T-helper 2 cell treated with Interferon-gamma antibody and Interleukin-4, amounts not matched to agents 5 μg/mL and 100 μg/mL, for 36 hours (primary cell): ENCODE data around the gene HEBP2.

Experiments
- DNase-seq: peaks from one replicate; pipeline ENCODE4 v3.0.0; 2021; ENCODE audit warnings: low spot score
- H3K27ac Mint-ChIP-seq: one replicate; pipeline ENCODE4 v1.8.0; 2021; ENCODE audit warnings: mild to moderate bottlenecking, mixed read lengths
- H3K27me3 Mint-ChIP-seq: one replicate; pipeline ENCODE4 v1.8.0; 2021; ENCODE audit warnings: low read depth, mixed read lengths
- H3K36me3 Mint-ChIP-seq: one replicate; pipeline ENCODE4 v1.8.0; 2021; ENCODE audit warnings: low read depth, mixed read lengths
- H3K4me1 Mint-ChIP-seq: one replicate; pipeline ENCODE4 v1.8.0; 2021; ENCODE audit warnings: low read depth, mixed read lengths
- H3K4me3 Mint-ChIP-seq: one replicate; pipeline ENCODE4 v1.8.0; 2022; ENCODE audit warnings: mild to moderate bottlenecking, moderate library complexity, mixed read lengths
- H3K9me3 Mint-ChIP-seq: one replicate; pipeline ENCODE4 v1.8.0; 2021; ENCODE audit warnings: mixed read lengths

The HEBP2 gene

GRCh38 chr6:138405816-138406413 is 1.9 kb downstream of the HEBP2 start:
- Mint-ChIP-seq H3K4me1 (peaks cover 28% of the 10 kb centered on the region), H3K27ac (no peak overlapping the region), H3K9me3 (no peaks in the 10 kb centered on the region), H3K36me3 (peaks cover 30% of the 10 kb centered on the region), H3K4me3 (peak overlapping the region; percentile 81), H3K27me3 (peaks cover 18% of the 10 kb centered on the region)
- no peak for DNase-seq

DNA sequence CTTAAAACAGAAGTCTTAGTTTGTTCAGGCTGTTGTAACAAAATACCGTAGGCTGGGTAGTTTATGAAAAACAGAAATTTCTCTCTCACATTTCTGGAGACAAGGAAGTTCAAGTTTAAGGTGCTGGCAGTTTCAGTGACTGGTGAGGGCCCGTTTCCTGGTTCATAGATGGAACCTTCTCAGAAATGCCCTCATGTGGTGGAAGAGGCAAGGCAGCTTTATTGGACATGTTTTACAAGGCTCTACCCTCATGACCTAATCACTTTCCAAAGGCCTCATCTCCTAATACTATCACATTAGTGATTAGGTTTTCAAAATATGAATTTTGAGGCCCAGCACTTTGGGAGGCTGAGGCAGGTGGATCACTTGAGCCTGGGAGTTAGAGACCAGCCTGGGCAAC is 2.4 kb downstream of the HEBP2 start:
- Mint-ChIP-seq H3K4me1 (peaks cover 34% of the 10 kb centered on the region), H3K27ac (no peak overlapping the region), H3K9me3 (no peaks in the 10 kb centered on the region), H3K4me3 (no peak overlapping the region), H3K36me3 (peaks cover 34% of the 10 kb centered on the region), H3K27me3 (peaks cover 14% of the 10 kb centered on the region)
- DNase-seq: no peak

DNA sequence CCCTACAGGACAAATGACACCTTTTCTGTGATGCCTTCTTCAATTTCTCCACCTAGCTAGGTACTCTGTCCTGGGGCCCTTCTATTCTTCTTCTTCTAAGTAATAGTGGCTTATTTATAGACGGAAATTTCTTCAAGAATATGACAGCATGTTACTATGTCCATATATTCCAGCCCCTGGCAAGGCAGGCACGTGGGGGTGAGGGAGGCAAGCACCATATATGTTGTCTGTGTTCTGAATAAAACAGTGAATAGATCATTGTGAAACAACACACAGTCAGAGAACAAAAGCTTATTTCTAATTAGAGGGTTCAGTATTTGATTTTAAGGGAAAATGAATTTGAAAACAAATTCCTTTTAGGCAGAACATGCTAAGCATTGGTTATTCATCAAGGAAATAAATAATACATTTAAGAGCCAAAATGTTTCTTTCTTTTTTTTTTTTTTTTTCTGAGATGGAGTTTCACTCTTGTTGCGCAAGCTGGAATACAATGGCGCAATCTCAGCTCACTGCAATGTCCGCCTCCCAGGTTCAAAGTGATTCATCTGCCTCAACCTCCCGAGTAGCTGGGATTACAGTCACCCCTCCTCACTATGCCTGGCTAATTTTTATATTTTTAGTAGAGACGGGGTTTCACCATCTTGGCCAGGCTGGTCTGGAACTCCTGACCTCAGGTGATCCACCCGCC is 6.2 kb downstream of the HEBP2 start:
- H3K36me3 Mint-ChIP-seq: peaks cover 52% of the 10 kb centered on the region
- H3K27ac Mint-ChIP-seq: no peak overlapping the region
- DNase-seq: no peak
- H3K27me3 Mint-ChIP-seq: no peaks in the 10 kb centered on the region
- H3K4me1 Mint-ChIP-seq: peaks cover 27% of the 10 kb centered on the region
- H3K4me3 Mint-ChIP-seq: no peak overlapping the region
- no peaks in the 10 kb centered on the region for H3K9me3 Mint-ChIP-seq

- H3K36me3 Mint-ChIP-seq: peaks cover 48% of the 10 kb centered on the region
- H3K4me3 Mint-ChIP-seq: peak overlapping the region; percentile 13
These were observed 7.2 kb downstream of the HEBP2 start for GRCh38 chr6:138410972-138411880.

DNA sequence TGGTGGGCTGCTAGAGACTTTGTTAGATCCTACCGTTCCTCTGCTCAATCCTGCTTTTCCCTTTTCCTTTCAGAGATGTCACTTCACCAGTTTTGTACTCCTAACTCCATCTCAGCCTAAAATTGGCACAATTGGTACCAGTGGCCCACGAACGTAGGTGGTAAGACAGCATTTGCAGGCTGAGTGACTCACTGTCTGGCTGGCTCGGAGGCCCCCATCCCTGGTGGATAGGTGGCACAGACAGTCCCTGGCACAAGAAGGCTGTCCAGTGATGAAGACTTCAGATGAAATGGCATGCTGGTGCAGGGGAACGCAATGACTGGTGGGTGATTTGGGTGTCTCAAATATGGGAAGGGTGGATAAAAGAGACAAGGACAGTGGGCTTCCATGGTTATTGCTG is 11.1 kb downstream of the HEBP2 start:
- H3K27me3 Mint-ChIP-seq: no peaks in the 10 kb centered on the region
- peaks cover 12% of the 10 kb centered on the region for H3K4me1 Mint-ChIP-seq
- no peaks in the 10 kb centered on the region for H3K9me3 Mint-ChIP-seq
- H3K4me3 Mint-ChIP-seq: no peak overlapping the region
- H3K36me3 Mint-ChIP-seq: peaks cover 41% of the 10 kb centered on the region
- no peak overlapping the region for H3K27ac Mint-ChIP-seq
- no peak for DNase-seq

More at GRCh38 chr6:138410972-138411880, 7.2 kb downstream of the HEBP2 start:
- H3K9me3 Mint-ChIP-seq: no peaks in the 10 kb centered on the region
- DNase-seq: peak; percentile 20
- peak overlapping the region; percentile 79 for H3K27ac Mint-ChIP-seq
- peaks cover 19% of the 10 kb centered on the region for H3K4me1 Mint-ChIP-seq
- H3K27me3 Mint-ChIP-seq: no peaks in the 10 kb centered on the region

- Mint-ChIP-seq H3K4me3 (no peak overlapping the region), H3K27me3 (no peaks in the 10 kb centered on the region), H3K9me3 (no peaks in the 10 kb centered on the region), H3K36me3 (peaks cover 39% of the 10 kb centered on the region), H3K27ac (no peak overlapping the region), H3K4me1 (peaks cover 4% of the 10 kb centered on the region)
- no peak for DNase-seq
These were observed 12.2 kb downstream of the HEBP2 start for GRCh38 chr6:138416206-138416605.

GRCh38 chr6:138417493-138418117 is 13.6 kb downstream of the HEBP2 start:
- Mint-ChIP-seq H3K27me3 (no peaks in the 10 kb centered on the region), H3K4me1 (peaks cover 1% of the 10 kb centered on the region), H3K4me3 (no peak overlapping the region), H3K9me3 (no peaks in the 10 kb centered on the region), H3K27ac (no peak overlapping the region), H3K36me3 (peaks cover 34% of the 10 kb centered on the region)
- DNase-seq: no peak

DNA sequence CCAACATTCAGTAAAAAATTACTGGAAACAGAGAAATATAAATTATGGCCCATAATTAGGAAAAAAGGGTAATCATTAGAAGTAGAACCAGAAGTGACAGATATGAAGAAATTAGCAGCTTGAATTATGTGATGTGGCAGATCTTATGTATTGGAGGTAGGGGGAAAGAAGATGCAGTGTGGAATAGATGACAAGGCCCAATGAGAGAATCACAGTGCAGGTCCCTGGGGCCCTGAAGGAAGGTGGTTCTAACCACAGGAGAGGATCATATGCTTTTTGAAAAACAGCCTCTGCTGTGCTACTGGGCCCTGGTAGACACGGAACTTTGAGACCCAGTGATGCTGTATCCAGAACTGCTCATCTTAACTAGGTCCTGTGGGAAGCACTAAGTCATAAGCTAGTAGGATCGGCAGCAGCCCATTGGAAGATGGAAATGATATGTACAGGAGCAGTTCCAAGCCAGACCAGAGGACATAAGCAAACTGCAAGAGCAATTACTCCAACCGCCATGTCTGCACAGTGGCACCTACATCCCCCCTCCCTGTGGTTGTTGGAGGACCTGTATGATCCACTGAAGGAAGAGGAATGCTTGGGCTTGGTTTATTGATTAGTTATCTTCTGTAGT is 14.2 kb downstream of the HEBP2 start:
- H3K4me3 Mint-ChIP-seq: no peak overlapping the region
- H3K9me3 Mint-ChIP-seq: no peaks in the 10 kb centered on the region
- H3K4me1 Mint-ChIP-seq: peaks cover 2% of the 10 kb centered on the region
- H3K36me3 Mint-ChIP-seq: peaks cover 29% of the 10 kb centered on the region
- no peaks in the 10 kb centered on the region for H3K27me3 Mint-ChIP-seq
- no peak overlapping the region for H3K27ac Mint-ChIP-seq
- no peak for DNase-seq

GRCh38 chr6:138419766-138420165 is 15.7 kb downstream of the HEBP2 start:
- Mint-ChIP-seq H3K27ac (no peak overlapping the region), H3K27me3 (no peaks in the 10 kb centered on the region), H3K4me3 (no peak overlapping the region), H3K36me3 (peaks cover 18% of the 10 kb centered on the region), H3K4me1 (peaks cover 4% of the 10 kb centered on the region), H3K9me3 (no peaks in the 10 kb centered on the region)
- no peak for DNase-seq

DNA sequence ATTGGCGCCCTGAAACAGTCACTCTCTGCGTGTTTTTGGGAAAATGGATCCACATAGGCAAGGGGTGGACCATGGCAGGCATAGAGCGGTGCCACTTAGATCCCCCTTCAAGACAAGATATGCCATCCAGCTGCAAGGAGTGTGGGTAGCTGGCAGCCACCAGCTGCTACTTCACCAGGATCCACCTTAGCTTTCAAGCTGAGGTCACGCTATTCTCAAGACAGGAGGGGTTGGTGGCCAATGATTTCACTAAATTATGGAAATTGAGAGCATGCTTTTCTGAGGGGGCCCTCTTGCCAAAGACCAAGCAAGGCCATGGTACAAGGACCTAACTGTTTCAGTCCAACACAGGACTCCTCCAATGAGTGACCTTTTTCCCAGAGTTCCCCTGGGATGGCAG is 16.3 kb downstream of the HEBP2 start:
- Mint-ChIP-seq H3K9me3 (no peaks in the 10 kb centered on the region), H3K4me1 (peaks cover 4% of the 10 kb centered on the region), H3K27me3 (no peaks in the 10 kb centered on the region), H3K27ac (no peak overlapping the region), H3K4me3 (no peak overlapping the region), H3K36me3 (peaks cover 18% of the 10 kb centered on the region)
- DNase-seq: no peak

- H3K36me3 Mint-ChIP-seq: peaks cover 18% of the 10 kb centered on the region
- H3K9me3 Mint-ChIP-seq: no peaks in the 10 kb centered on the region
- DNase-seq: no peak
- no peak overlapping the region for H3K4me3 Mint-ChIP-seq
- H3K27me3 Mint-ChIP-seq: no peaks in the 10 kb centered on the region
- H3K27ac Mint-ChIP-seq: no peak overlapping the region
- H3K4me1 Mint-ChIP-seq: peaks cover 4% of the 10 kb centered on the region
These were observed 17.1 kb downstream of the HEBP2 start for GRCh38 chr6:138421089-138421488.

GRCh38 chr6:138421608-138422007 is 17.6 kb downstream of the HEBP2 start:
- H3K4me3 Mint-ChIP-seq: no peak overlapping the region
- no peaks in the 10 kb centered on the region for H3K27me3 Mint-ChIP-seq
- no peak overlapping the region for H3K27ac Mint-ChIP-seq

DNA sequence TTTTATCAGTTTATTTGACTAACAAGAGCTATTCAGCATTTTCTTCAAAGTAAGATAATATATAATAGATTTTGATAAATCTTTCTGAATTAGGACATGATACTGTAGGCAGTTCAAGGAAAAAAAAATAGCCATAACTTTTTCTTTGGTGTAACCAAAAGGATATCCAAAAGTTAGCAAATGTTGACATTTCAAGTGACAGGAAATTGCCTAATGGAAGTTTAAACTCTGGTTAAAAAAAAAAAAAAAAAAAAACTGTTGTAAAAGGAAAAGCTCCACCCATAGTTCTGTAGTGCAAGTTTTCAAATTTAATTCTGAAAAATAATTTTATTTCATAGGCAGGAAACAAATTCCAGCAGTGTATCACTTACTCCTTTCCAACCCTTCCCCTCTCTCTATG is 18.8 kb downstream of the HEBP2 start:
- H3K4me3 Mint-ChIP-seq: no peak overlapping the region

More at GRCh38 chr6:138421608-138422007, 17.6 kb downstream of the HEBP2 start:
- H3K4me1 Mint-ChIP-seq: peaks cover 4% of the 10 kb centered on the region
- DNase-seq: no peak
- peaks cover 18% of the 10 kb centered on the region for H3K36me3 Mint-ChIP-seq
- no peaks in the 10 kb centered on the region for H3K9me3 Mint-ChIP-seq

More for the DNA sequence above, 18.8 kb downstream of the HEBP2 start:
- Mint-ChIP-seq H3K4me1 (peaks cover 4% of the 10 kb centered on the region), H3K27ac (no peak overlapping the region), H3K27me3 (no peaks in the 10 kb centered on the region), H3K9me3 (no peaks in the 10 kb centered on the region), H3K36me3 (peaks cover 14% of the 10 kb centered on the region)
- no peak for DNase-seq
